Naive thymus-derived CD4-positive, alpha-beta T cell (primary cell): ENCODE data around the gene ANKS1B. TPM values are rescaled to one million over a fixed set of nuclear protein-coding genes. Genes with fewer than 3 reads are reported as not detected.

ENCODE experiments used
- ATAC-seq: fragments of 150-1000 bp; cut with Tn5 transposase; 2 replicates; pipeline ENCODE4 v1.10.0; 2021; ENCODE audit warnings: mild to moderate bottlenecking, moderate library complexity
- CTCF ChIA-PET: fragments of 350-600 bp; sonication (Branson Sonifier 250); formaldehyde crosslinking; loops from one replicate; lab custom pipeline; 2021; ENCODE audit warnings: antibody characterized with exemption; lab: Charles Lee
- POLR2A ChIA-PET: fragments of 350-600 bp; sonication (Branson Sonifier 250); formaldehyde crosslinking; loops from one replicate; lab custom pipeline; 2021; ENCODE audit warnings: antibody characterized with exemption, inconsistent platforms; lab: Charles Lee
- DNase-seq, 9 donors: peaks; one replicate each; pipeline versions ENCODE4 v3.0.0 to v3.0.0-alpha.2; 2020 to 2022; ENCODE audit warnings: mixed read lengths in 1 of 9
- H3K27ac ChIP-seq: one replicate; pipeline ENCODE4 v1.7.0; 2013; ENCODE audit warnings: mild to moderate bottlenecking, low read depth, low read length, moderate library complexity
- H3K27me3 ChIP-seq, 2 donors: one replicate each; pipeline ENCODE4 v1.7.0; 2013; ENCODE audit warnings: low read length in 2 of 2, mild to moderate bottlenecking in 2 of 2, moderate library complexity in 2 of 2; ENCODE audit not compliant: control insufficient read depth in 2 of 2, insufficient read depth in 2 of 2
- H3K36me3 ChIP-seq, 3 experiments: 1 replicate in 2 of 3; 2 replicates in 1 of 3; pipeline ENCODE4 v1.7.0; 2013; ENCODE audit warnings: low read length in 3 of 3, mild to moderate bottlenecking in 3 of 3, moderate library complexity in 1 of 3; ENCODE audit not compliant: insufficient read depth in 3 of 3, control insufficient read depth in 2 of 3
- H3K4me1 ChIP-seq, 2 donors: one replicate each; pipeline ENCODE4 v1.7.0; 2013; ENCODE audit warnings: low read length in 2 of 2, mild to moderate bottlenecking in 2 of 2, moderate library complexity in 1 of 2; ENCODE audit not compliant: control insufficient read depth in 2 of 2, insufficient read depth in 2 of 2
- H3K4me3 ChIP-seq: 2 replicates; pipeline ENCODE4 v1.7.0; 2013; ENCODE audit warnings: mild to moderate bottlenecking, low read length
- H3K9me3 ChIP-seq, 3 experiments: 1 replicate in 2 of 3; 2 replicates in 1 of 3; pipeline ENCODE4 v1.7.0; 2013; ENCODE audit warnings: low read length in 3 of 3; ENCODE audit not compliant: control insufficient read depth in 2 of 3
- H3K27ac Mint-ChIP-seq, 9 donors: one replicate each; pipeline ENCODE4 v1.8.0; 2020 to 2022; ENCODE audit warnings: mixed read lengths in 9 of 9, mild to moderate bottlenecking in 8 of 9, moderate library complexity in 5 of 9, inconsistent platforms in 2 of 9
- H3K27me3 Mint-ChIP-seq, 5 donors: one replicate each; pipeline ENCODE4 v1.8.0; 2021 to 2022; ENCODE audit warnings: mixed read lengths in 5 of 5, mild to moderate bottlenecking in 1 of 5
- H3K36me3 Mint-ChIP-seq, 5 donors: one replicate each; pipeline ENCODE4 v1.8.0; 2020 to 2022; ENCODE audit warnings: mixed read lengths in 5 of 5, mild to moderate bottlenecking in 3 of 5, inconsistent platforms in 1 of 5
- H3K4me1 Mint-ChIP-seq, 7 donors: one replicate each; pipeline ENCODE4 v1.8.0; 2020 to 2022; ENCODE audit warnings: mixed read lengths in 7 of 7, mild to moderate bottlenecking in 3 of 7, inconsistent platforms in 1 of 7
- H3K4me3 Mint-ChIP-seq, 10 donors: one replicate each; pipeline ENCODE4 v1.8.0; 2020 to 2022; ENCODE audit warnings: mild to moderate bottlenecking in 10 of 10, mixed read lengths in 10 of 10, moderate library complexity in 6 of 10, inconsistent platforms in 2 of 10
- H3K9me3 Mint-ChIP-seq, 11 donors: one replicate each; pipeline ENCODE4 v1.8.0; 2020 to 2022; ENCODE audit warnings: mixed read lengths in 11 of 11, mild to moderate bottlenecking in 4 of 11, inconsistent platforms in 1 of 11, moderate library complexity in 1 of 11
- intact Hi-C, 2 donors: fragments of 100-400 bp; cut with micrococcal nuclease; formaldehyde crosslinking; loops; one replicate each; pipeline ENCODE4 v1.15.1; 2023
- polyA plus RNA-seq, 2 donors: library from polyadenylated mRNA; unstranded; fragments of 300-500 nt; fragmentation: Illumina TruSeq; gene quantifications; one replicate each; pipeline ENCODE4 v1.2.3, GENCODE V29; 2021
- total RNA-seq, 6 experiments: library from RNA in 5 of 6; stranded (reverse) in 5 of 6; gene quantifications; 1 replicate in 5 of 6; 2 replicates in 1 of 6; pipeline ENCODE4 v1.2.3 and lab custom pipeline; 2021 to 2026

Gene ANKS1B
- total and polyA plus RNA-seq, 7 experiments from 2014 or later: 0.97 TPM; not detected in 6

GRCh38 chr12:98998697-98999299 is 985.9 kb downstream of the ANKS1B start:
- no peaks in the 10 kb centered on the region for H3K36me3 ChIP-seq
- CTCF ChIA-PET: interaction anchor here (1.0 to 1.9 kb wide), 2 partner anchors 274 to 507 kb away, joined by 3 to 5 read pairs; no protein-coding TSS in a partner anchor
- ATAC-seq (no peak), DNase-seq (no peak)
- no peak overlapping the region for H3K4me3 ChIP-seq
- H3K4me1 Mint-ChIP-seq: no peaks in the 10 kb centered on the region
- H3K27ac Mint-ChIP-seq: no peak overlapping the region
- no peaks in the 10 kb centered on the region for H3K9me3 ChIP-seq
- H3K27me3 Mint-ChIP-seq: peaks cover 0 to 8% (median 5%) of the 10 kb centered on the region in 5 donors
- H3K4me3 Mint-ChIP-seq: no peak overlapping the region
- no peaks in the 10 kb centered on the region for H3K4me1 ChIP-seq
- no peaks in the 10 kb centered on the region for H3K9me3 Mint-ChIP-seq
- POLR2A ChIA-PET: no interaction called here
- intact Hi-C loops: loop anchor here in 1 of 2 donors (1.0 to 2.0 kb wide), 3 partner anchors 272 to 432 kb away; no protein-coding TSS in a partner anchor
- H3K36me3 Mint-ChIP-seq: no peaks in the 10 kb centered on the region
- no peak overlapping the region for H3K27ac ChIP-seq
- H3K27me3 ChIP-seq: no peaks in the 10 kb centered on the region

- ChIA-PET CTCF (interaction anchor here (1.9 kb wide), 1 partner anchor 273 kb away, joined by 5 read pairs; no protein-coding TSS in a partner anchor), POLR2A (no interaction called here)
- Mint-ChIP-seq H3K27ac (no peak overlapping the region), H3K27me3 (peaks cover 0 to 8% (median 5%) of the 10 kb centered on the region in 5 donors), H3K4me1 (no peaks in the 10 kb centered on the region), H3K9me3 (no peaks in the 10 kb centered on the region), H3K4me3 (no peak overlapping the region), H3K36me3 (no peaks in the 10 kb centered on the region)
- no peaks in the 10 kb centered on the region for H3K9me3 ChIP-seq
- intact Hi-C loops: loop anchor here in 1 of 2 donors (1.0 to 2.0 kb wide), 3 partner anchors 272 to 431 kb away; no protein-coding TSS in a partner anchor
- H3K27me3 ChIP-seq: no peaks in the 10 kb centered on the region
- no peaks in the 10 kb centered on the region for H3K4me1 ChIP-seq
- ATAC-seq: no peak
- no peak overlapping the region for H3K4me3 ChIP-seq
- DNase-seq: no peak
- H3K27ac ChIP-seq: no peak overlapping the region
- H3K36me3 ChIP-seq: no peaks in the 10 kb centered on the region
Observed at GRCh38 chr12:98997899-98998298, 986.8 kb downstream of the ANKS1B start.

- Histone ChIP-seq H3K4me1 (no peaks in the 10 kb centered on the region), H3K27me3 (no peaks in the 10 kb centered on the region), H3K27ac (no peak overlapping the region), H3K4me3 (no peak overlapping the region), H3K36me3 (no peaks in the 10 kb centered on the region), H3K9me3 (no peaks in the 10 kb centered on the region)
- Mint-ChIP-seq H3K27ac (no peak overlapping the region), H3K4me3 (no peak overlapping the region), H3K36me3 (no peaks in the 10 kb centered on the region), H3K9me3 (peaks cover 0 to 12% (median 4%) of the 10 kb centered on the region in 11 donors), H3K4me1 (no peaks in the 10 kb centered on the region), H3K27me3 (peaks cover 5 to 16% (median 10%) of the 10 kb centered on the region in 5 donors)
- ChIA-PET POLR2A (no interaction called here), CTCF (no interaction called here)
- intact Hi-C loops: no loop called here
- no peak for DNase-seq
- no peak for ATAC-seq
Observed at GRCh38 chr12:98990648-98991047, 994.1 kb downstream of the ANKS1B start.

GRCh38 chr12:98985156-98985555 is 999.6 kb downstream of the ANKS1B start:
- Mint-ChIP-seq H3K27me3 (peaks cover 0 to 12% (median 7%) of the 10 kb centered on the region in 5 donors), H3K27ac (no peak overlapping the region), H3K4me1 (no peaks in the 10 kb centered on the region), H3K4me3 (no peak overlapping the region), H3K9me3 (peaks cover 0 to 25% (median 9%) of the 10 kb centered on the region in 11 donors), H3K36me3 (no peaks in the 10 kb centered on the region)
- Histone ChIP-seq H3K27me3 (no peaks in the 10 kb centered on the region), H3K4me1 (no peaks in the 10 kb centered on the region), H3K27ac (no peak overlapping the region), H3K4me3 (no peak overlapping the region), H3K36me3 (no peaks in the 10 kb centered on the region), H3K9me3 (no peaks in the 10 kb centered on the region)
- ChIA-PET CTCF (no interaction called here), POLR2A (no interaction called here)
- no peak for ATAC-seq
- intact Hi-C loops: no loop called here
- no peak for DNase-seq

GRCh38 chr12:98983647-98984046 is 1001.1 kb downstream of the ANKS1B start:
- H3K36me3 ChIP-seq: no peaks in the 10 kb centered on the region
- ChIA-PET CTCF (no interaction called here), POLR2A (no interaction called here)
- no peaks in the 10 kb centered on the region for H3K27me3 ChIP-seq
- no peak overlapping the region for H3K4me3 ChIP-seq
- no peaks in the 10 kb centered on the region for H3K9me3 ChIP-seq
- DNase-seq (no peak), ATAC-seq (no peak)
- no peaks in the 10 kb centered on the region for H3K4me1 Mint-ChIP-seq
- no peaks in the 10 kb centered on the region for H3K4me1 ChIP-seq
- no peaks in the 10 kb centered on the region for H3K36me3 Mint-ChIP-seq
- no peak overlapping the region for H3K4me3 Mint-ChIP-seq
- intact Hi-C loops: no loop called here
- H3K27ac ChIP-seq: no peak overlapping the region
- H3K9me3 Mint-ChIP-seq: peaks cover 0 to 31% (median 11%) of the 10 kb centered on the region in 11 donors
- H3K27me3 Mint-ChIP-seq: peaks cover 0 to 6% (median 3%) of the 10 kb centered on the region in 5 donors
- H3K27ac Mint-ChIP-seq: no peak overlapping the region

GRCh38 chr12:98980508-98980907 is 1004.2 kb downstream of the ANKS1B start:
- Histone ChIP-seq H3K27ac (no peak overlapping the region), H3K4me1 (no peaks in the 10 kb centered on the region), H3K27me3 (no peaks in the 10 kb centered on the region), H3K4me3 (no peak overlapping the region), H3K9me3 (no peaks in the 10 kb centered on the region), H3K36me3 (no peaks in the 10 kb centered on the region)
- H3K9me3 Mint-ChIP-seq: peaks cover 0 to 17% (median 3%) of the 10 kb centered on the region in 11 donors
- ChIA-PET CTCF (no interaction called here), POLR2A (no interaction called here)
- intact Hi-C loops: no loop called here
- no peaks in the 10 kb centered on the region for H3K36me3 Mint-ChIP-seq
- no peak overlapping the region for H3K27ac Mint-ChIP-seq
- H3K27me3 Mint-ChIP-seq: peaks cover 0 to 8% (median 5%) of the 10 kb centered on the region in 5 donors
- no peak for ATAC-seq
- no peak for DNase-seq
- H3K4me3 Mint-ChIP-seq: no peak overlapping the region
- H3K4me1 Mint-ChIP-seq: no peaks in the 10 kb centered on the region

- DNase-seq: no peak
- Mint-ChIP-seq H3K36me3 (no peaks in the 10 kb centered on the region), H3K4me3 (no peak overlapping the region), H3K27me3 (peaks cover 0 to 7% (median 5%) of the 10 kb centered on the region in 5 donors), H3K27ac (no peak overlapping the region), H3K4me1 (no peaks in the 10 kb centered on the region), H3K9me3 (peaks cover 0 to 9% (median 1%) of the 10 kb centered on the region in 11 donors)
- intact Hi-C loops: no loop called here
- POLR2A ChIA-PET: no interaction called here
- H3K27ac ChIP-seq: no peak overlapping the region
- H3K36me3 ChIP-seq: no peaks in the 10 kb centered on the region
- CTCF ChIA-PET: no interaction called here
- no peaks in the 10 kb centered on the region for H3K27me3 ChIP-seq
- no peak overlapping the region for H3K4me3 ChIP-seq
- no peaks in the 10 kb centered on the region for H3K4me1 ChIP-seq
- no peaks in the 10 kb centered on the region for H3K9me3 ChIP-seq
- no peak for ATAC-seq
Observed at GRCh38 chr12:98977186-98977585, 1007.5 kb downstream of the ANKS1B start.
